AG04450 (cell line): Measurements from ENCODE around the gene TEN1. TPM values are rescaled to one million over a fixed set of nuclear protein-coding genes. Genes with fewer than 3 reads are reported as not detected.

Experiments
- CTCF ChIA-PET: fragments of 300-600, 350-600 bp; formaldehyde crosslinking; extraction: SDS; loops from one replicate; lab custom pipeline; 2022; ENCODE audit warnings: antibody characterized with exemption, inconsistent platforms; lab: Charles Lee
- POLR2A ChIA-PET: fragments of 350-600 bp; formaldehyde crosslinking; extraction: SDS; loops from one replicate; lab custom pipeline; 2021; ENCODE audit warnings: antibody characterized with exemption, inconsistent platforms; lab: Yijun Ruan, JAX
- DNase-seq: peaks from one replicate; pipeline ENCODE4 v3.0.0-alpha.2; 2011; ENCODE audit warnings: low read depth, low spot score
- H3K27ac ChIP-seq: one replicate; pipeline ENCODE4 v1.5.1; 2012; ENCODE audit warnings: low read depth, low read length, control low read depth
- H3K27me3 ChIP-seq: one replicate; pipeline ENCODE4 v1.6.0; 2012; ENCODE audit warnings: low read length; ENCODE audit not compliant: control insufficient read depth, insufficient read depth
- H3K4me3 ChIP-seq: 2 replicates; pipeline ENCODE4 v1.5.1; 2011; ENCODE audit warnings: mild to moderate bottlenecking, low read depth, low read length, control low read depth
- H3K9me3 ChIP-seq: 2 replicates; pipeline ENCODE4 v1.5.1; 2012; ENCODE audit warnings: low read length; ENCODE audit not compliant: control insufficient read depth, insufficient read depth
- CTCF ChIP-seq: IDR thresholded peaks from 2 replicates; pipeline ENCODE4 v1.5.1; 2011; ENCODE audit warnings: low read depth, low read length, control low read depth, inconsistent platforms
- polyA plus RNA-seq: library from polyadenylated mRNA; depleted of rRNA; stranded (reverse); fragments of >200 nt; gene quantifications from 2 replicates; pipeline ENCODE4 v1.2.3, GENCODE V29; 2011

Gene TEN1
- polyA plus RNA-seq, 1 experiment, result 9.1 TPM

GRCh38 chr17:75940727-75941441 is 38.2 kb upstream of the TEN1 start, which contains the start of gene FBF1:
Gene FBF1 (minus strand): TSS chr17:75941042. CDS start chr17:75938149, 2,893 bp downstream.
- peak within 1 kb of the TSS; percentile 80 for H3K4me3 ChIP-seq
- no peak within 1 kb of the TSS for H3K27ac ChIP-seq
- H3K9me3 ChIP-seq, result no peaks in the 10 kb centered on the region
- TF ChIP-seq CTCF, result 0 out of 2 replicates have a peak, but pooled peaks have one; percentile 8
- DNase-seq, result peak; percentile 79
- POLR2A ChIA-PET, result interaction anchor here (0.5 to 1.1 kb wide), 6 partner anchors 11 to 713 kb away, joined by 3 to 6 read pairs (median 5); partner anchors contain the start of genes ACOX1, TEN1 and WBP2
- no peaks in the 10 kb centered on the region for H3K27me3 ChIP-seq
- CTCF ChIA-PET, result no interaction called here

GRCh38 chr17:75941442-75941819 is 37.6 kb upstream of the TEN1 start:
- TF ChIP-seq CTCF, result no peak
- Histone ChIP-seq H3K27ac (no peak overlapping the region), H3K4me3 (peak overlapping the region; percentile 43), H3K27me3 (no peaks in the 10 kb centered on the region), H3K9me3 (no peaks in the 10 kb centered on the region)
- DNase-seq, result no peak
- ChIA-PET POLR2A (interaction anchor here (0.5 to 1.1 kb wide), 5 partner anchors 10 to 86 kb away, joined by 3 to 6 read pairs (median 5); partner anchors contain the start of genes ACOX1, TEN1 and WBP2), CTCF (no interaction called here)

- Histone ChIP-seq H3K27ac (no peak overlapping the region), H3K9me3 (no peaks in the 10 kb centered on the region), H3K4me3 (no peak overlapping the region), H3K27me3 (no peaks in the 10 kb centered on the region)
- CTCF ChIA-PET, result no interaction called here
- DNase-seq, result no peak
- POLR2A ChIA-PET, result no interaction called here
- TF ChIP-seq CTCF, result no peak
Measured at GRCh38 chr17:75942473-75942872, 36.6 kb upstream of the TEN1 start.

GRCh38 chr17:75943491-75943890 is 35.5 kb upstream of the TEN1 start:
- POLR2A ChIA-PET, result no interaction called here
- H3K27ac ChIP-seq, result no peak overlapping the region
- H3K9me3 ChIP-seq, result no peaks in the 10 kb centered on the region
- CTCF ChIA-PET, result no interaction called here
- TF ChIP-seq CTCF, result no peak
- H3K4me3 ChIP-seq, result no peak overlapping the region
- DNase-seq, result no peak
- H3K27me3 ChIP-seq, result no peaks in the 10 kb centered on the region

GRCh38 chr17:75945211-75945610 is 33.8 kb upstream of the TEN1 start:
- no peak for DNase-seq
- Histone ChIP-seq H3K27ac (no peak overlapping the region), H3K4me3 (no peak overlapping the region), H3K9me3 (no peaks in the 10 kb centered on the region), H3K27me3 (no peaks in the 10 kb centered on the region)
- POLR2A ChIA-PET, result no interaction called here
- CTCF ChIA-PET, result interaction anchor here (0.7 to 0.8 kb wide), 2 partner anchors 70 to 97 kb away, joined by 3 to 6 read pairs; no protein-coding TSS in a partner anchor
- no peak for TF ChIP-seq CTCF
